AG08395 (cell line): ENCODE measurements around the gene YES1.
A peak's percentile ranks its signal among the peaks of the same experiment; 100 is the strongest.

Experiments
- DNase-seq: peaks from one replicate; pipeline ENCODE4 v3.0.0; 2012; ENCODE audit warnings: mixed read lengths, low spot score

Gene YES1

DNA sequence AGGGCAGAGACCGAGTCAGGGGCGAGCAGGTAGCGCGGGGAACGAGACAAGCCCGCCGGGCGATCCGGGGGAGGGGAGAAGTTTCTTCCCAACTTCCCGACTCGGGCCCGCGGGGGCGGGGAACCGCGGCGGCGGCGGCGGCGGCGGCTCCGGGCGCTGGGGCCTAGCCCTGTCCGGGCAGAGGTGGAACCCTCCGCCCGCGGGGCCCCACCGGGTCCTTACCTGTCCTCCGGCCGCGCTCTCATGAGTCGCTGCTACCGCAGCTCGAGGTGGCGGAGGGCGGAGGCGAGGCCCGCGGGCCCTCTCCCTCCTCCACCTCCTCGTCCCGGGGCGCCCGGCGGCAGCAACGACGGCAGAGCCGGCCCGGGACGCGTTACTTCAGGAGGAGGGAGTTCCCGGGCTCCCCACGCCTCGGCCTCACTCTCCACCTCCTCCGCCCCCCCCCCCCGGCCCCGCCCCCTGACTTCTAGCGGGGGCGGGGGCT is at the start of gene YES1:
Gene YES1, minus strand, starts transcription at position 351 of the 484 bp plus-strand sequence. CDS start 55,415 bp downstream, outside the sequence.
- DNase-seq = peak; percentile 91

DNA sequence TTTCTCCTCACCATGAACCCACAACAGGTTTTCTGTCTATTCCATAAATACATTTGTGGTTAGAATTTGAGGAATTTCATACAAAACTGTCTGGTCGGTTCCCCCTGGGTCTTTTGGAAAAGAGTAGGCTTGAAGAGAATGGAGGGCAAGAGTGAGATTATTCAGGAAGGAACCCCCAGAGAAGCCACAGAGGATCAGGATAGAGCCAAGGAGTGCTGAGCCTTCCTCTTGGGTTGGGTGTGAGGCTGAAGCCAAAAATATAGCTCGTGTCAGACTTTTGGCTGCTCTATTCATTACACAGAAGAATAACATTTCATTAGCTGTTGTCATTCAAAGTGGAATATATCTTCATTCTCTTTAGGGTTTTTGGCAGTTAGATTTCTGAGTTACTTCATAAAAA is 45.9 kb upstream of the YES1 start:
- DNase-seq = no peak

DNA sequence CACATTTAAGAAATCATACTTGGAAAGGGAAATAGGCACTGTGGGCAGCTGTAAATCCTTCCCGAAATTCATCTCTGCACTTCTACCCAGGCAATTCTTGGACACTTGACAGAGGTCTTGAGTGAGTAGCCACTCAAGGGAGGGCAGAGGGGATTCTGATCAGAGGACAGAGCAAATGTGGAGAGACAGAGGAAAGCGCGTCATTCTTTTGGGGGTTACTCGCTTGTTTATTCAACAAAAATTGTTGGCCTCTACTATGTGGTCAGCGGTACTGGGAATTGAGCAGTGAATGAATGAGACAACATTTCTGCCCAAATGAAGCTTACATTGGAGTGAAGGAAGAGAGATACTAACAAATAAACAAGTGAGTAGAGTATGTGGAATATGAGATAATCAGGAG is 41.4 kb upstream of the YES1 start:
- no peak for DNase-seq

DNA sequence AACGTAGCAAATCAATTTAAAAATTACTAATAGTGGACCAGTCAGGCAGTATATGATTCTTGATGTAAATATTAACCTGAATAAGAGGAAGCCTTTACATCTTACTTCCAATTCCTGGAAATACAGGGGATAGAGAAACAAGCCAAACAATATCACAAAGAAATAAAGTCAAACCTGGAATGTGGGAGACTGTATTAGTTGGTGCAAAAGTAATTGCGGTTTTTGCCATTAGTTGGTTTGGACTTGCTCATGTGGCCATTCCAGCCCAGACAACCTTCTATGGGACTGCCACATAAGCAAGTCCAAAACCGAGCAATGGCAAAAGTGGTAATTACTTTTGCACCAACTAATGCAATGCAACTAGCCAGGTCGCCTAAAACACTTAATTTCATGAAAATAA is 38.9 kb upstream of the YES1 start:
- no peak for DNase-seq

DNA sequence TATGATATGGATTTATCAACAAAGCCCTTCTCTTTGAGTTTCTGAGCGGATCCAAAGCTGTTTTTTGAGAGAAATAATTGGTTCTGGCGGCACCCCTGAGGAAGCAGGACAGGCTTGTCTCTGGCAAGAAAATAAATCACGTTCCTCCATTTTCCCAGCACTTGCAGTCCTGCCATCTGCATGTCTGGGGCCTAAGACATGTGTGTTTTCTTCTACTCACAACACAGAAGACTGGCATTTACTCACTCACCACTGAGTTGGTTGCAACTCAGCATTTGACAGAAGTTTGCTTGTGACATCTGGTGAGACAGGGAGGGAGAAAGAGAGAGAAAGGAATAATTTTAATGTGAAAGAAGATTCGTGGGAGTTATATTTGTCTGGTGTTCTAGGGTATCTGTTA is 37.0 kb upstream of the YES1 start:
- DNase-seq = no peak

DNA sequence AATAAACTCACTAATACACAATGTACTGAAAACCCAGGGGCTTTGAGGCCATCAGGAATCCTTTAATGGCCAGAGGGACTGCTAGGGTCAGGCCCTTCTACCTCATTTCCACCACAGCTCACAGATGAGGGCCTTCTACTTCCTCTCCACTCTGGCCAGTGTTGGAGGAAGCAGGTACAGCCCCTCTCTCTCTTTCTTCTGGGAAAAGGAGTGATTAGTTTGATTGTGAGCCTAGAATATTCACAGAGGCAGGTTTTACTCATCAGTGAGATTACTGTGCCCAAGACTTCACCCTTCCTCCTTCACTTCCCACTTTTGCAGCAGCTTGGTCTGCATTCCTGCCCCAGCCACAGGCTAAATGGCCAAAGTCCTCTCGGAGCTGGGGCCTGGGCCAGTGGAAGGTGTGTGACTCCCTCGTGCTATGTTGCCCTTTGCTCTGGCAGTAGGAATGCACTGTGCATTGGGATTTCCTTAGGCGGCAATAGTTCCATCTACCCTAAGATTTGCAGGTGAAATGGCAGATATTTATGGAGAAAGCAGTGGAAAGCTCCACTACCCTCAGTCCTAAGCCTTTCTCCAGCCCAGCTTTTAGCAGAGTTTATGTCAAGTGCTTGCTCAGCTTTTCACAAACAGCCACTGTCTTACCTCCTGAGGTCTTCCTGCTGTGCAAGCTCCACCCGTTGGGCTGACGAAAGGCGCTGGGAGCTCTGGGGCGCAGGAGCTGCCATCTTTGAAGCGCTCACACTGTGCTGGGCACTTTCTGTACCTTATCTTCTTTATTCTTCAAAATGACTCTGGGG is 36.2 kb upstream of the YES1 start:
- no peak for DNase-seq

DNA sequence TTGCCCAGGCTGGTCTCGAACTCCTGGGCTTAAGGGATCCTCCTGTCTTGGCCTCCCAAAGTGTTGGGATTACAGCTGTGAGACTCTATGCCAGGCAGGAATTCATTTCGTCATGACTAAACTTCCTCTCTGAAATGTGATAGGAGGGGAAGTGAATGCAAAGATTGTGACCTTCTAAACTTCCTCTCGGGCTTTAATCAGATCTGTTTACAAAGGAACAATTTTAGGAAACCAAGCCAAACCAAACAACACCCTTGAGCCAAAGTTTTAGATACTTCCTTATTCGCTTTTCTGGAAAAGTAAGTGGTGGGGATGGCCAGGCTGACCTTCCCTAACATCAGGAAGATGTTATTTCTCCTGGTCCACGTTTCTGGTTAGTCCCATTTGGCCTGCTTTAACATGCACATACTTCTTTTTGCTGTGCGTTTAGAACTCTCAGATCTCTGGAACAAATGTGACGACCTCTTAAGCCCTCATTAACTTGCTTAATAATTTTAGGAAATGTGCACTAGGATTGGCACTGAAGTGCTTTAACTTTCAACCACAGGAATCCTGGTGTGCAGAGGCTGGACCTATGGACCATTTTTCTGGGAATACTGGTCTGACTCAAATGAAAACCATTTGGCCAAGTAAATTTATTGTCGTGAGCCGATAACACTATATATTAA is 33.2 kb upstream of the YES1 start:
- peak; percentile 29 for DNase-seq

DNA sequence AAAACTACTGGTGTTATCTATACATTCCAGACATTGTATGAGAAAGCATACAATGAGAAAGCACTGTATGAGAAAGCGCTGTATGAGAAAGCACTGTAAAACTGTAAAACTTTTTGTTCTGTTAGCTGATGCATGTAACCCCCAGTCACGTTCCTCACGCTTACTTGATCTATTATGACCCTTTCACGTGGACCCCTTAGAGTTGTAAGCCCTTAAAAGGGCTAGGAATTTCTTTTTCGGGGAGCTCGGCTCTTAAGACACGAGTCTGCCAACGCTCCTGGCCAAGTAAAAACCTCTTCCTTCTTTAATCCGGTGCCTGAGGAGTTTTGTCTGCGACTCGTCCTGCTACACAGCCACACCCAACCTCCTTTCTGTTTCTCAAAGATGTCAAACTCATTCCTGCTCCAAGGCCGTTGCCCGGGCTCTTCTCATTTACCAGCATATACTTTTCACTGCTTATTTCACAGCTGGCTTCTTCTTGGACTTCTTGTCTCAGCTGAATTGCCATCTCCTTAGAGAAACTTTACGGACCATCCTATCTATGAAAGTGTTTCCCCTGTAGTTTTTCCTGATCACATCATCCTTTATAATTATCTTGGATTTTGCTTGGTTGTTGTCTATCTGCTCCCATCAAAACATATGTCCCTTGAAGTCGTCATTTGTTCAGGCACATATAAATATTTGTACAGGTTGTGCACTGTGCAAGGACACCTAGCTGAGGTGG is 29.8 kb upstream of the YES1 start:
- no peak for DNase-seq

DNA sequence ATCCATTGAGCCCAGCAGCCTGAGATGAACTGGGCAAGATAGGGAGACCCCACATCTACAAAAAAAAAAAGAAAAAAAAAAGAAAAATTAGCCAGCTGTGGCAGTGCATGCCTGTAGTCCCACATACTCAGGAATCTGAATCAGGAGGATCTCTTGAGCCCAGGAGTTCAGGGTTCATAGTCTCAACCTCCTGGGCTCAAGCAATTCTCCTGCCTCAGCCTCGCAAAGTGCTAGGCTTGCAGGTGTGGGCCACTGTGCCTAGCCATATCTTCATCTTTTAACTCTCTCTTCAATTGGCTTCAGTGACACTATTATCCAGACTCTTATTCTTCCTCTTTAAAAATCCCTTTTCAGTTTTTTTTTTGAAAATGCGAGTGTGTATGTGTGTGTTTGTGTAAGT is 28.5 kb upstream of the YES1 start:
- DNase-seq = no peak

DNA sequence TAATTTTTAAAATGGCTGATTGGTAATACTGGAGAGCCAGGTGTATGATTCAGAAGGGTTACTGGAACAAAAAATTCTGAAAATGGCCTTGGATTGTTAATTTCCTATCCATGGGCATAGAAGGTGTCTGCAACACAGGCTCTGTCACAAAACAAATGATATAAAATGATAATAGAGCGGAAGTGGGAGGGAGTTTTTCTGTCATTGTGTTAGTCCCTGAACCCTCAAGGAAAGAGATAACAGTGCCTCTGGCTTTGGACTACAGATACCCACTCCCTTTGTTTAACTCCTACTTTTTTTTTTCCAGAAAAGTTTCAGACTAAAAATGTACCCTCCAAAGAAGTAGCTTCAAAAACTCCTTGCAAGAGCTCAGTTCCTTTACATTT is 28.0 kb upstream of the YES1 start:
- no peak for DNase-seq

DNA sequence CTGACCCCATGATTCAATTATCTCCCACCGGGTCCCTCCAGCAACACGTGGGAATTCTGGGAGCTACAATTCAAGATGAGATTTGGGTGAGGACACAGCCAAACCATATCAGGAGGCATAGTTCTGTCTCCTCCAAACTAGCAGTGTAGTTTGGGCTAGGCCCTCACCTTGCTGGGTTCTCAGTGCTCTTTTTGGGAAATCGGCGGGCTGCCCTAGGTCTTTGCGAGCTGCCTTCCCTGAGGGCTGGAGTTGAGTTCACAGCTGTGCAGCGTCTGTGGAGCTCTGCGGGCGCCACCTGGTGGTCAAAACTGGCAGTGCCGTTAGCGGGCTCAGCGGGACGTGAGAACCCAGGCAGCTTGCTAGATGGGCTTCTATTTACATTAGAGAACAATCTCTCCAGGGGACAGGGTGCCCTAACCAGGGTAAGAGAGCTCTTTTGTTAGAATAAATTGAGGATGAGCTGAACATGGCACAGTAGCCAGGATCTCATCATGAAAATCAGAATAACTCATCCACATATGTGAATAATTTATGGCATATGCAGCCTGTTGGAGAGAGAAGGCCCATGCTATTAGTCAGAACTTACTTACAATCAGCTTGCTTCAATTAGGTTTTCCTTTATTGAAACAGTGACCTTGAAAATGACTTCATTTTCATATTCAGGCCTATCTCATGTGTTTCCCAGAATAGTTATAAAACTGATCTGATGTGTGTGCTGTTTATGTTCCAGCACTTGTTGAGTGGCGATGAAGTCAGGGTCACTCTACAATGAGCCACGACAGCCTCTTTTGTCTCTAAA is 27.4 kb upstream of the YES1 start:
- peak; percentile 90 for DNase-seq

DNA sequence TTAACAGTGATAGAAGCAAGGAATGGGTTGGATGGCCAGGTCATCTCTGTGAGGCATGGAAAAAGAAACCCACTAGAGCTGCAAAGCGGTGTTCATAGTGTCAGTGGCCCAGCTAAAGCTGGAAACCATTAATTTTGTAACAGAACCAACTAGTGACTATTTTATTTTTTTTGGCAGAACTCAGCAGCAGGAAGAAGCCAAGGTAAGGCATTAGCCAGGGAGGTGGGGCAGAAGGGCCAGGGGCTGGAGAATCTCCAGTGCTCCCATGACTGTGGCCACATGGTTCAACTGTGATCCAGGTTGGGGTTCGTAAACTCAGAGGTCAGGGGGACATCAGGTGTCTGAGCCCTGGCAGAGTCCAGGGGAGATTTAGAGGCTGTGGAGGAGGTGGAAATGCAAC is 25.9 kb upstream of the YES1 start:
- no peak for DNase-seq

DNA sequence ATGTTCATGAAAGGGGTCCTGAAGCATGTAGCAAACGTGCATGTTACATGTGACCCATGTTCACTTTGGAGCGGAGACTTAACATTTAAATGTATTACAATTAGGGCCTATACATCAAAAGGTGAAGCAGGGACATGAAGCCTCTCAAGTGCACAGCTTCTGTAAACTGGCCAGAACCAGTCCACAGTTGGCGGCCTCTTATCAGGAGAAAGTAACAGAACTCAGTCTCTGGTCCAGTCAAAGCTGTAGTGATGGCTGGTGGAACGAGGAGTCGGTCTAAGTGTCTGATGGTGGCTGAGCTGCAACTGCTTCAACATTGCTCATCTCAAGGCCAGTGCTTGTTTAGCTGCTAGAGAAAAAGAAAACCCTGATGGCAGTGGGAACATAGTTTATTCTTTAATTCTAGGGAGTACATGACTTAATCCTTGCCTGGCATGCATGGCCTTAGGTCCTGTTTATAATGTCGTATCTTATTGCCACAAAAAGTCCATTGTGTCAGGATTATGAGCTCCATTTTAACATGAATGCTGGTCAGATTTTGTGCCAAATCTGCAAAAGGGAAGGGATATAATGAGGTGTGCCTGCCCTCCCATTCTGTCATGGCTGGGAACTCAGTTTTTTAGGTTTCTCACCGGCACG is 22.2 kb upstream of the YES1 start:
- no peak for DNase-seq

DNA sequence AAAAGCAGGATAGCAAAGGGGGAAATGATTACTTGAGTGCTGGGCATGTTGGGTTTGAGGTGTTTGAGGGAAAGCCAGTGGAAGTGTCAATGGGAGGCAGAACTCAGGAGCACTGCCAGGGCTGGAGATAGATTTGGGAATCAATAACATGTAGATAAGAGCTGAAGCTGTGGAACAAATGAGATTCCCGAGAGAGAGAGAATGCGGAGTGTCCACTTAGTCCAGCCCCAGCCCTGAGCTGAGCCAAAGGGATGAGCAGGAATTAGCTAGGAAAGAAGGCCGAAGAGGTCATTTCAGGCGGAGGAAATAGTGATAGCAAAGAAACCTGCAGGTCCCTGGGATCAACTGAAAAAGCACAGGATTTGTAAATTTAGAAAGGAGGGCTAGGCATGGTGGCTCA is 21.2 kb upstream of the YES1 start:
- no peak for DNase-seq

DNA sequence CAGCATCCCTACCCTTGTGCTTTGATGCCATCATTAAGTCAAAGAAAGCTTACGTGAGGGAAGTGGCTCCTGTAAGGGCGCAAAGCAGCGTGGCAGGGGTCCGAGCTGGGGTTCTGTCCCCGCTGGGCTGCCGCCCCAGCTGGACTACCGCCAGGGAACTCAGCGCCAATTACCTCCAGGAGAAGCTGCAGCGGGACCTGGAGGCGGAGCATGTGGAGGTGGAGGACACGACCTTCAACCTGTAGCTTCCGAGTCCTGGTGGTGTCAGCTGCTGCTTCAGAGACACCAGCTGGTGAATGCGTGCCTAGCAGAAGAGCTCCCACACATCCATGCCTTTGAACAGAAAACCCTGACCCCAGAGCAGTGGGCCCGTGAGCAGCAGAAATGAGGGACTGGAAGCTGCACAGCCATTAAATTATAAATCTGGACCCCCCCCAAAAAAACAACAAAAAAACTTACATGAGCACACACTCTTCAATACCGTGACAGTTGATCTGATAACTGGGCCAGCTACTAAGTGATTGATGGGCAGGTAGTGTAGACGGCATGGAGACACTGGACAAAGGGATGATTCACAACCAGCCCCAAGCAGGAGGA is 20.1 kb upstream of the YES1 start:
- DNase-seq = no peak

DNA sequence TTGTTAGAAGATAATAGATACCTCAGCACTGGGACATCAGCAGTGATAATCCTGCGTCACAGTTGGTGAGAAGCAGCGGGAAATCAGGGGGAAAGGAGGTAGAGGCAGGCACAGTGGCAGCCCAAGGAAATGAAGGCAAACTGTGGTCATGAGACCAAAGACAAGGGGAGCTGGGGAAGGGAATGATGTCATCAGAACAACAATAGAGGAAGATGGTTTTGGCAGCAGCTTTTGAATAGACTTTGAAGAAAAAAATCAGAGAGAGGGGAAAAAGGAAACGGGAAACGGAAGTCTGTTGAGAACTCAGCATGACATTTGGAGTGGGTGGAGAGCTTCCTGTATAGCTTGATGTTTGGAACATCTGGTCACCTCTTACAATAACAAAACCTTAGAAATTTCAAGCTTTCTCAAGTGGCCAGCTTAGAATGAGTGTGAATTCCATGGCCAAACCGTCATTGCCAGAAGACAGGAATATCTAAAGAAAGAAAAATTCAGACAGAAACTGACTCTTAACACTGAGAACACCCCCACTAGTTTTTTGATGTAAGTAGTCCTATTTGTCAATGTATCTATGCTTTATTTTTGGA is 18.4 kb upstream of the YES1 start:
- no peak for DNase-seq

DNA sequence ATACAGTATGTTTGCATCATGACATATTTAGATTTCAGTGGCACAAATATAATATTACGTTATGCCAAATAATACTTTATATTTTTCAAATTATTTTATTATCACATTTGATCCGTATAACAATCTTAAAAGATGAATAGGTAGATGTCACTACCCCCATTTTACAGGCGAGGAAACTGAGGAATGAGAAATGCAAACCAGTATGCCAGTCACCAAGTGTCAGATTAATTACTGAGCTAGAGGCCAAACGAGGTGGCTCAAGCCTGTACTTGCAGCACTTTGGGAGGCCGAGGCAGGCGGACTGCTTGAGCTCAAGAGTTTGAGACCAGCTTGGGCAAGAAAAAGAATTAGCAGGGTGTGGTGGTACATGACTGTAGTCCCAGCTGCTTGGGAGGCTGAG is 17.4 kb upstream of the YES1 start:
- DNase-seq = no peak

DNA sequence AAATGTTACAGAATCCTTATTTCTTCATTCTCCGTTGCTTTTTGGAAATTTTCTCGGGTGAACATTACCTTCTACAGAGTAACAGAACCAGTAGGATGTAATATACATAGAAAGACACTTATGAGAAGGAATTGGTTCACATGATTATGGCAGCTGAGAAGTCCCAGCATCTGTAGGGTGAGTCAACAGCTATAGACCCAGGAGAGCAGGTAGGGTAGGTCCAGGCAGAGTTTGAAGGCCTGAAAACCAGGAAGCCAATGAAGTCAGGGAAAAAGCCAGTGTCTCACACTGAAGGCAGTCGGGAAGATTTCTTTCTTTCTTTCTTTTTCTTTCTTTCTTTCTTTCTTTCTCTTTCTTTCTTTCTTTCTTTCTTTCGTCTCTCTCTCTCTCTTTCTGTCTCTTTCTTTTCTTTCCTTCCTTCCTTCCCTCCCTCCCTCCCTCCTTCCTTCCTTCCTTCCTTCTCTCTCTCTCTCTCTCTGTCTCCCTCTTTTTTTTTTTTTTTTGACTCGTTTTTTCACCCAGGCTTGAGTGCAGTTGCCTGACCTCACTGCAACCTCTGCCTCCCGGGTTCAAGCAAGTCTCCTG is 15.1 kb upstream of the YES1 start:
- DNase-seq = no peak

DNA sequence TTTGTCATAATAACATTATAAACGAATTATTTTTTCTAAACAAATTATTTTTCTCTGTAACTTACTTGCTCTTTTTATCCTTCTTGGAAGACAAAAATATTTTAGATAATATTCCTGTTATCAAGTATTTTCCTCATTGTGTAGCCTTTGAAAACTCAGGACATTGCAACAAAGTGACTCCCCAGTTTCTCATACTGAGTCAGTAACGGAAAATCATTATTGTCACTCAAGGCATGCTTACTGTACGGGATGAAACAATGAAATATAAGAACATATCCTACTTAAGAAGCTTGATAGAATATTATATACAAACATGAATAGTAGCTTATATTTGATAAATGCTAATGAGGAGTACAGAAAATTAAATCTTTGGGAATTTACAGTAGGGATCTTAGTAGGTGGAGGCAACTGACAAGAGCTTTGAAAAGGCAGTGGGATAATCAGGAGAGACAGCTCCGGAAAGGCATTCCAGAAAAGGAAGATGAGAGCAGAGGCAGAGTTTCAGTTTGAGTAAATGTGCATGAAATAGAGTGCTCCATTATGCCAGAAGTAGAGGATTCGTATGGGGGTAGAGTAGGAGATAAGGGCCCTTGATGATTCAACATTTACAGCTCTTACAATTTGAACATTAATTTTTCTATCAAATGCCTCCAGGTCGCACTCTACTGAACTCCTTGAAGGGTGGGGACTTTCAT is 14.0 kb upstream of the YES1 start:
- DNase-seq = no peak

DNA sequence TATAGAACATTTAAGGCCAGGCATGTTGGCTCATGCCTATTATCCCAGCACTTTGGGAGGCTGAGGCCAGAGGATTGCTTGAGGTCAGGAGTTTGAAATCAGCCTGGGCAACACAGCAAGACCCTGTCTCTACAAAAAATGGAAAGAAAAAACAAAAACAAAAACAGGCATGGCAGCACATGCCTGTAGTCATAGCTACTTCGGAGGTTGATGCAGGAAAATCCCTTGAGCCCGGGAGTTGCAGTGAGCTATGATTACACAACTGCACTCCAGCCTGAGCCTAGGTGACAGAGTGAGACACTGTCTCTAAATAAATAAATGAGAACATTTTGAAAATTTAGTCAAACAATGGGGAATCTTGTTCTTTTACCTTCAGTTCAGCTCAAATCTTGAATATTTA is 12.1 kb upstream of the YES1 start:
- DNase-seq = no peak
